MCF 10A (cell line): ENCODE measurements around the gene ADAMTSL4. TPM values are rescaled to one million over a fixed set of nuclear protein-coding genes. Genes with fewer than 3 reads are reported as not detected.
"Not testable (repeated sequence)": the region's sequence is repeated elsewhere in the genome, so short reads cannot be mapped to it uniquely, and the experiment has no call there.

ENCODE experiments used
- BruUV-seq: library from RNA; stranded (reverse); fragments of 400-500 nt; replicated peaks from 2 replicates; lab custom pipeline; 2021; lab: Mats Ljungman, UMichigan
- CTCF ChIA-PET: fragments of 300-600 bp; sonication (Branson Sonifier 250); formaldehyde crosslinking; extraction: SDS; loops from one replicate; lab custom pipeline; 2021; ENCODE audit warnings: antibody characterized with exemption, inconsistent platforms; lab: Yijun Ruan, JAX
- POLR2A ChIA-PET: fragments of 300-600, 350-650 bp; sonication (Branson Sonifier 250); formaldehyde crosslinking; extraction: SDS; loops from one replicate; lab custom pipeline; 2020; ENCODE audit warnings: antibody characterized with exemption, inconsistent platforms; lab: Yijun Ruan, JAX
- DNase-seq: peaks from one replicate; pipeline ENCODE4 v3.0.0-alpha.2; 2018; ENCODE audit not compliant: unreplicated experiment
- H3K27ac Mint-ChIP-seq: one replicate; pipeline ENCODE4 v1.8.0; 2022; ENCODE audit warnings: mild to moderate bottlenecking, low read depth, mixed read lengths; ENCODE audit not compliant: unreplicated experiment
- H3K27me3 Mint-ChIP-seq: one replicate; pipeline ENCODE4 v1.8.0; 2022; ENCODE audit warnings: mixed read lengths; ENCODE audit not compliant: insufficient read depth, unreplicated experiment
- H3K36me3 Mint-ChIP-seq: one replicate; pipeline ENCODE4 v1.8.0; 2022; ENCODE audit warnings: mild to moderate bottlenecking, moderate library complexity, mixed read lengths; ENCODE audit not compliant: insufficient read depth, unreplicated experiment
- H3K4me1 Mint-ChIP-seq: one replicate; pipeline ENCODE4 v1.8.0; 2022; ENCODE audit warnings: mixed read lengths; ENCODE audit not compliant: insufficient read depth, unreplicated experiment
- H3K4me3 Mint-ChIP-seq: one replicate; pipeline ENCODE4 v1.8.0; 2022; ENCODE audit warnings: mild to moderate bottlenecking, moderate library complexity, mixed read lengths; ENCODE audit not compliant: unreplicated experiment
- H3K9me3 Mint-ChIP-seq: one replicate; pipeline ENCODE4 v1.8.0; 2022; ENCODE audit warnings: mixed read lengths; ENCODE audit not compliant: unreplicated experiment
- CTCF ChIP-seq: fragments of 200-600 bp; IDR thresholded peaks from one replicate; pipeline ENCODE4 v1.8.0; 2022; ENCODE audit warnings: antibody characterized with exemption, mild to moderate bottlenecking; ENCODE audit not compliant: unreplicated experiment
- intact Hi-C: fragments of 100-400 bp; cut with micrococcal nuclease; formaldehyde crosslinking; loops from 2 replicates; pipeline ENCODE4 v1.14.1; 2022
- total RNA-seq: library from RNA; stranded (reverse); gene quantifications from 2 replicates; pipeline ENCODE4 v1.2.3, GENCODE V29; 2022

The ADAMTSL4 gene
- total RNA-seq, 1 experiment from 2014 or later, result 9.6 TPM

GRCh38 chr1:150567717-150568593 lies 18.7 kb downstream of the ADAMTSL4 start:
- Mint-ChIP-seq H3K27ac (peak overlapping the region; percentile 99), H3K9me3 (no peaks in the 10 kb centered on the region), H3K4me1 (peaks cover 64% of the 10 kb centered on the region), H3K27me3 (no peaks in the 10 kb centered on the region), H3K36me3 (peaks cover 64% of the 10 kb centered on the region), H3K4me3 (peak overlapping the region; percentile 52)
- peak; percentile 6 for TF ChIP-seq CTCF
- BruUV-seq, result TSS peak; percentile 7
- POLR2A ChIA-PET, result interaction anchor here (0.6 to 27.7 kb wide), 36 partner anchors 3 to 892 kb away, joined by 3 to 1801 read pairs (median 4); partner anchors contain the start of genes ADAMTSL4, APH1A, ENSA and FALEC
- CTCF ChIA-PET, result interaction anchor here (0.5 to 2.7 kb wide), 14 partner anchors 8 to 354 kb away, joined by 3 to 16 read pairs (median 4); partner anchors contain the start of gene MCL1
- intact Hi-C loops, result loop anchor here (2.0 kb wide), 1 partner anchor 245 kb away; no protein-coding TSS in a partner anchor
- peak; percentile 100 for DNase-seq

- peaks cover 58% of the 10 kb centered on the region for H3K4me1 Mint-ChIP-seq
- peaks cover 70% of the 10 kb centered on the region for H3K36me3 Mint-ChIP-seq
- no peak for TF ChIP-seq CTCF
- CTCF ChIA-PET, result interaction anchor here (0.5 to 2.7 kb wide), 11 partner anchors 9 to 354 kb away, joined by 3 to 16 read pairs (median 4); partner anchors contain the start of gene MCL1
- no peaks in the 10 kb centered on the region for H3K9me3 Mint-ChIP-seq
- no peak for DNase-seq
- H3K4me3 Mint-ChIP-seq, result peak overlapping the region; percentile 52
- peak overlapping the region; percentile 99 for H3K27ac Mint-ChIP-seq
- POLR2A ChIA-PET, result interaction anchor here (0.7 to 27.7 kb wide), 30 partner anchors 2 to 891 kb away, joined by 3 to 1801 read pairs (median 4); partner anchors contain the start of genes ADAMTSL4, ENSA, FALEC and GOLPH3L
- H3K27me3 Mint-ChIP-seq, result no peaks in the 10 kb centered on the region
- BruUV-seq, result TSS peak; percentile 84
- intact Hi-C loops, result loop anchor here (2.0 kb wide), 1 partner anchor 244 kb away; no protein-coding TSS in a partner anchor
Measured at GRCh38 chr1:150568594-150568966, 19.4 kb downstream of the ADAMTSL4 start.

GRCh38 chr1:150572918-150573647 lies 23.9 kb downstream of the ADAMTSL4 start:
- Mint-ChIP-seq H3K27me3 (no peaks in the 10 kb centered on the region), H3K27ac (peak overlapping the region; percentile 82), H3K4me1 (peaks cover 45% of the 10 kb centered on the region), H3K9me3 (no peaks in the 10 kb centered on the region), H3K4me3 (peak overlapping the region; percentile 99), H3K36me3 (peaks cover 94% of the 10 kb centered on the region)
- ChIA-PET POLR2A (interaction anchor here (0.6 to 27.7 kb wide), 11 partner anchors 14 to 682 kb away, joined by 3 to 1801 read pairs (median 4); partner anchors contain the start of genes ADAMTSL4, ENSA, RPRD2 and SETDB1), CTCF (interaction anchor here (0.5 to 12.7 kb wide), 5 partner anchors 12 to 508 kb away, joined by 3 to 245 read pairs (median 3); no protein-coding TSS in a partner anchor)
- BruUV-seq, result no TSS peak
- intact Hi-C loops, result no loop called here
- TF ChIP-seq CTCF, result no peak
- peak; percentile 53 for DNase-seq

GRCh38 chr1:150573648-150574071 lies 24.5 kb downstream of the ADAMTSL4 start:
- intact Hi-C loops, BruUV-seq, H3K27ac Mint-ChIP-seq, H3K27me3 Mint-ChIP-seq, H3K9me3 Mint-ChIP-seq: not testable (repeated sequence)
- peaks cover 39% of the 10 kb centered on the region for H3K4me1 Mint-ChIP-seq
- ChIA-PET POLR2A (interaction anchor here (0.6 to 27.7 kb wide), 8 partner anchors 15 to 463 kb away, joined by 3 to 1801 read pairs (median 4); partner anchors contain the start of genes ADAMTSL4, ENSA and SETDB1), CTCF (interaction anchor here (1.0 to 12.7 kb wide), 4 partner anchors 12 to 317 kb away, joined by 3 to 245 read pairs (median 4); no protein-coding TSS in a partner anchor)
- peak; percentile 23 for DNase-seq
- peaks cover 100% of the 10 kb centered on the region for H3K36me3 Mint-ChIP-seq
- peak overlapping the region; percentile 99 for H3K4me3 Mint-ChIP-seq
